Transverse colon (tissue), 4 donors: ENCODE measurements around the gene SRSF12. TPM values are rescaled to one million over a fixed set of nuclear protein-coding genes. Genes with fewer than 3 reads are reported as not detected.

Experiments used
- DNase-seq: peaks from one replicate; pipeline ENCODE4 v3.0.0-alpha.2; 2019
- H3K27ac ChIP-seq, 4 donors: fragments of 200-600 bp; sonication (generic); 2 replicates each; pipeline ENCODE4 v1.5.1; 2016 to 2018; ENCODE audit warnings: inconsistent platforms in 4 of 4
- H3K27me3 ChIP-seq: fragments of 200-600 bp; sonication (generic); 2 replicates; pipeline ENCODE4 v1.5.1; 2017; ENCODE audit warnings: inconsistent platforms
- H3K36me3 ChIP-seq, 4 donors: fragments of 200-600 bp; sonication (generic); 2 replicates each; pipeline ENCODE4 v1.5.1; 2017 to 2019; ENCODE audit warnings: inconsistent platforms in 4 of 4
- H3K4me1 ChIP-seq, 4 donors: fragments of 200-600 bp; sonication (generic); 2 replicates each; pipeline ENCODE4 v1.5.1; 2017 to 2020; ENCODE audit warnings: inconsistent platforms in 4 of 4
- H3K4me3 ChIP-seq, 4 donors: fragments of 200-600 bp; sonication (generic); 1 replicate in 1 of 4; 2 replicates in 3 of 4; pipeline versions ENCODE4 v1.5.1 to v1.6.1; 2017 to 2019; ENCODE audit warnings: inconsistent platforms in 4 of 4
- H3K9me3 ChIP-seq, 2 donors: fragments of 200-600 bp; sonication (generic); 2 replicates each; pipeline ENCODE4 v1.5.1; 2017 to 2019; ENCODE audit warnings: inconsistent platforms in 2 of 2
- CTCF ChIP-seq, 5 experiments: fragments of 200-600 bp in 3 of 5; fragments of 450-650 bp in 2 of 5; sonication (generic) in 3 of 5; IDR thresholded peaks; 1 replicate in 2 of 5; 2 replicates in 3 of 5; pipeline ENCODE4 v1.5.1; 2016 to 2017; ENCODE audit warnings: antibody characterized with exemption in 5 of 5, inconsistent platforms in 3 of 5, mild to moderate bottlenecking in 2 of 5, moderate library complexity in 1 of 5
- EP300 ChIP-seq: sonication (generic); formaldehyde crosslinking; IDR thresholded peaks from one replicate; pipeline ENCODE4 v1.6.1; 2017; ENCODE audit warnings: antibody characterized with exemption, low read depth
- POLR2A ChIP-seq: fragments of 450-650 bp; IDR thresholded peaks from one replicate; pipeline ENCODE4 v1.6.1; 2016; ENCODE audit warnings: antibody characterized with exemption, mild to moderate bottlenecking, moderate library complexity
- POLR2AphosphoS5 ChIP-seq, 3 donors: sonication (generic); formaldehyde crosslinking; IDR thresholded peaks; one replicate each; pipeline ENCODE4 v1.6.1; 2016; ENCODE audit warnings: antibody characterized with exemption in 3 of 3
- WGBS, 2 donors: methylation state at CpG; one replicate each; pipeline ENCODE4 v1.1.5; 2018; ENCODE audit warnings: low coverage in 1 of 2; 5-methylcytosine and 5-hydroxymethylcytosine counted together
- in situ Hi-C, 4 donors: fragments of 200-750 bp; cut with MboI; loops; one replicate each; pipeline versions ENCODE4 v1.15.0 to v1.15.1; 2017; ENCODE audit warnings: low sequenced_read_pairs in 3 of 4, low pct_ligation_motif_present in 1 of 4, low pct_unique_long_range_greater_than_20kb in 1 of 4
- intact Hi-C: fragments of 100-400 bp; cut with DNase I; formaldehyde crosslinking; loops from one replicate; pipeline ENCODE4 v1.15.1; 2023; ENCODE audit warnings: low total_unique reads
- total RNA-seq, 4 donors: library from RNA; depleted of rRNA; stranded (reverse); fragments of >200 nt; gene quantifications; one replicate each; pipeline ENCODE4 v1.1.0, GENCODE V29; 2016

SRSF12 gene
- total RNA-seq, 4 donors from 2014 or later, result not detected

- 100% methylated on average over 1 of the region's 1 CpG; no CpG with 5 or more reads in 1 of the 2 donors for WGBS, 2 donors
- H3K36me3 ChIP-seq, result no peaks in the 10 kb centered on the region
- in situ Hi-C loops, result no loop called here
Observed at GRCh38 chr6:89063881-89064280, 54.0 kb downstream of the SRSF12 start.

GRCh38 chr6:89059227-89059626 is 58.6 kb downstream of the SRSF12 start:
- H3K4me1 ChIP-seq, result no peaks in the 10 kb centered on the region
- WGBS, 2 donors, result 95% methylated on average over 4 to 12 of the region's 12 CpGs
- TF ChIP-seq EP300 (no peak), CTCF (IDR thresholded peaks at IDR 0.05) (no peak), POLR2AphosphoS5 (IDR thresholded peaks at IDR 0.05) (no peak), POLR2A (no peak)
- H3K27ac ChIP-seq, result no peak overlapping the region
- H3K27me3 ChIP-seq, result no peaks in the 10 kb centered on the region
- H3K4me3 ChIP-seq, result no peak overlapping the region
- in situ Hi-C loops, result no loop called here
- intact Hi-C loops, result no loop called here
- H3K9me3 ChIP-seq, result no peaks in the 10 kb centered on the region
- DNase-seq, result no peak
- no peaks in the 10 kb centered on the region for H3K36me3 ChIP-seq

More at GRCh38 chr6:89063881-89064280, 54.0 kb downstream of the SRSF12 start:
- H3K4me3 ChIP-seq, result no peak overlapping the region
- TF ChIP-seq CTCF (IDR thresholded peaks at IDR 0.05) (no peak), POLR2AphosphoS5 (IDR thresholded peaks at IDR 0.05) (no peak), EP300 (no peak), POLR2A (no peak)
- H3K9me3 ChIP-seq, result no peaks in the 10 kb centered on the region
- H3K4me1 ChIP-seq, result no peaks in the 10 kb centered on the region
- DNase-seq, result no peak
- no peak overlapping the region for H3K27ac ChIP-seq
- no peaks in the 10 kb centered on the region for H3K27me3 ChIP-seq
- intact Hi-C loops, result no loop called here

GRCh38 chr6:89058627-89059026 is 59.2 kb downstream of the SRSF12 start:
- H3K36me3 ChIP-seq, result no peaks in the 10 kb centered on the region
- 68 to 69% methylated on average over 4 to 5 of the region's 5 CpGs for WGBS, 2 donors
- no peaks in the 10 kb centered on the region for H3K27me3 ChIP-seq
- no peak for DNase-seq
- H3K4me1 ChIP-seq, result no peaks in the 10 kb centered on the region
- no peaks in the 10 kb centered on the region for H3K9me3 ChIP-seq
- intact Hi-C loops (no loop called here), in situ Hi-C loops (no loop called here)
- H3K4me3 ChIP-seq, result no peak overlapping the region
- TF ChIP-seq EP300 (no peak), CTCF (IDR thresholded peaks at IDR 0.05) (no peak), POLR2A (no peak), POLR2AphosphoS5 (IDR thresholded peaks at IDR 0.05) (no peak)
- no peak overlapping the region for H3K27ac ChIP-seq

- WGBS, 2 donors, result 81 to 96% methylated on average over 2 of the region's 2 CpGs
- in situ Hi-C loops, result no loop called here
Observed at GRCh38 chr6:89057759-89058158, 60.1 kb downstream of the SRSF12 start.

GRCh38 chr6:89054208-89054607 is 63.7 kb downstream of the SRSF12 start:
- no peak for DNase-seq
- H3K4me3 ChIP-seq, result no peak overlapping the region
- in situ Hi-C loops (no loop called here), intact Hi-C loops (no loop called here)
- TF ChIP-seq CTCF (IDR thresholded peaks at IDR 0.05) (no peak), POLR2A (no peak), POLR2AphosphoS5 (IDR thresholded peaks at IDR 0.05) (no peak), EP300 (no peak)
- no peak overlapping the region for H3K27ac ChIP-seq
- H3K4me1 ChIP-seq, result no peaks in the 10 kb centered on the region
- no peaks in the 10 kb centered on the region for H3K27me3 ChIP-seq
- 84 to 85% methylated on average over 4 of the region's 4 CpGs for WGBS, 2 donors
- H3K9me3 ChIP-seq, result no peaks in the 10 kb centered on the region
- no peaks in the 10 kb centered on the region for H3K36me3 ChIP-seq

More at GRCh38 chr6:89057759-89058158, 60.1 kb downstream of the SRSF12 start:
- no peaks in the 10 kb centered on the region for H3K27me3 ChIP-seq
- no peaks in the 10 kb centered on the region for H3K9me3 ChIP-seq
- no peak for DNase-seq
- H3K4me1 ChIP-seq, result no peaks in the 10 kb centered on the region
- H3K36me3 ChIP-seq, result no peaks in the 10 kb centered on the region
- no peak for TF ChIP-seq POLR2A
- TF ChIP-seq EP300, result no peak
- TF ChIP-seq POLR2AphosphoS5 (IDR thresholded peaks at IDR 0.05), result no peak
- H3K4me3 ChIP-seq, result no peak overlapping the region
- H3K27ac ChIP-seq, result no peak overlapping the region
- intact Hi-C loops, result no loop called here
